GM18519 (cell line): ENCODE results near the gene IGFN1.

ENCODE experiments used
- ATAC-seq: cut with Tn5 transposase; IDR thresholded peaks from one replicate; pipeline ENCODE4 v1.9.1; 2021; ENCODE audit warnings: mild to moderate bottlenecking, moderate library complexity; ENCODE audit not compliant: unreplicated experiment, low FRiP score

IGFN1 gene

DNA sequence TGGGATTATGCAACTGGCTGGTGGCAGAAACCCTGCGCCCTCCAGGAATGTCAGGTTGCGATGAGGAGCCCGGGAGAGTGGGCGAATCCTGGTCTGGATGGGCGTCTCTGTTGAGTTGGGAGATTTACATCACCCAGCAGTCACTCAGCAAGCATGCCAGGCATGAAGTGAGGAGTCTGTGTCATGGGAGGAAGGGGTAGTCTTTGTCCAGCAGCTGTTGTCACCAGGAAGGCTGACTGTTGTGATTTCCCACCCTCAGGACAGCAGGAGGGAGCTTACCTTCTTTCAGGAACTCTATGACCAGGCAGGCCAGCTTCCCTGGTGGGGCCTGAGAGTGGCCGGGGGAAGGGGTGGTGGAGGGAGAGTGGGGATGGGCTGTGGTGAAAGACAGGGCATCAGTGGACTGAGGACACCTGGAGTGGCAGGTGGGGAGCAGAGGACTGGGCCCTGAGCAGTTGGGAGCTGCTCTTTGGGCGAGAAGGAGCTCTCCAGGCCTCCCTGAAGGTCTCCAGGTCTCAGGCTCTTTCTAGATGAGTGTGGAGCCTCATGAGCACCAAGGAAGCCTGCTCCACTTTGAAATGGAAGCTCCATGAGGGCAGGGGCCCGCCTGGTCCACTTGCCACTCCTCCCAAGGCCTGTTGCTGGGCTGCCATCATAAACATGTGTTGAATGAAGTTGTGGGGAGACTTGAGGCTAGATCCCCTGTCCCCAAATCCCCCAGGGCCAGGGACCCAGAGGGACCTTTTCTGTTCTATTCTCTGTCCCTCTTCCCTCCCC, 71.3 kb downstream of the IGFN1 start:
- no peak for ATAC-seq

DNA sequence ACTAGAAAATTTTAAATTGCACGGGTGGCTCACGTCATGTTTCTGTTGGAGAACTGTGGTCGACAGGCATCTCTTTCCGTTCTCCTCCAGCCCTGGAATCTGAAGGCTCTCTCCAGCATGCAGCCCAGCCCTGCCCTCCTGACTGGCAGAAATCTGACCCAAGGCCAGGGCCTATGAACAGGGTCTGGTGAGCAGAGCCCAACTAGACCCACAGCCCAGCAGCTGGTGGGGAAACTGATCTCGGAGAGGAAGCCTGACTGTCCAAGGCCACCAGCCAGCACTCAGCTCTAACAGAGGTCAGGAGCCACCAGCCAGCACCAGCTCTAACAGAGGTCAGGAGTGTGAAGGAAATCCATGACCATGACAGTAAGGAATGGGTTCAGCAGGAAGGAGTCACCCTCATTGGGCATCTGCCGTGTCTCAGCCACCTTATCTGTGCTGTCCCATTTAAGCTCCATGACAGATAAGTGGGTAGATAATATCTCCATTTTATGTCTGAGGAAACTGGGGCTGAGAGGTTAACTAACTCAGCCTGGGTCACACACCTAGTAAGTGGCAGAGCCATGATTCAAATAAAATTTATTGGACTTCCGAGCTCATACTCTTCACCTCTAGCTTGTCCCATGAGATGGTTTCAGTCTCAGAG, 72.5 kb downstream of the IGFN1 start:
- ATAC-seq: no peak

DNA sequence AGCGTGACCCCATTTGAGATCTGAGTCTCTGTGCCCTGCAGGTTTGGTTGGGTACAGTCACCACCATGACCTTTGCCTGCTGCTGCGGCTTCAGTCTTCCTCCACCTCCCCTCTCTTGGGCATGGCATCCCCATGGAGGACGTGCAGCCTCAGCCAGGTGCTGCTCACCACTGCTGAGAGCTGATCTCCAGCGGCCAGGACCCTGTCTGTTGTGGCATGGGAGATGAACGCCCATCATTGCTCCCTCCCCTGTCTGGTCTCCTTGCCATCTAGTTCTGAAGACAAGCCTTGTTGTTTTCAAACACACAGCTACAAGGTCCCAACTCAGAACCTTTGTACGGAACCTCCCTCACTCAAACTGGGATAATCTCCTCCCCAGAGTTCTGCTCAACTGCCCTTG, 73.4 kb downstream of the IGFN1 start:
- ATAC-seq: no peak

DNA sequence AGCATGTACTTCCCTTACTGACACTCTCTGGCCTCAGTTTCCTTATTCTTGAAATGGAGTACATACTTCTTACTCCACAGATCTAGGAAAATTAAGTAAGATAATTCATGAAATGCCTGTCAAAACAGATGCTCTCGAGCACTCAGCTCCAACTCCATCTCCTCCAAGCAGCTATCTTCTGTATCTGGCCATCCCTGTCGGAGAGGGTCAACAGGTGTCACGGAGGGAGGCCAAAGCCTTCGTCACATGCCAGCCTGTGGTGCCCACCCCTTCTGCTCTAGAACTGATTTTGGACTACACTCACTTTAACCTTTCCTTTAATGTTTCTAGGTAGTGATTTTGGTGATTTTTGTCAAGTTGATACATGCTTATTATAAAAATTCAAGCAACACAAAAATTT, 73.9 kb downstream of the IGFN1 start:
- no peak for ATAC-seq

DNA sequence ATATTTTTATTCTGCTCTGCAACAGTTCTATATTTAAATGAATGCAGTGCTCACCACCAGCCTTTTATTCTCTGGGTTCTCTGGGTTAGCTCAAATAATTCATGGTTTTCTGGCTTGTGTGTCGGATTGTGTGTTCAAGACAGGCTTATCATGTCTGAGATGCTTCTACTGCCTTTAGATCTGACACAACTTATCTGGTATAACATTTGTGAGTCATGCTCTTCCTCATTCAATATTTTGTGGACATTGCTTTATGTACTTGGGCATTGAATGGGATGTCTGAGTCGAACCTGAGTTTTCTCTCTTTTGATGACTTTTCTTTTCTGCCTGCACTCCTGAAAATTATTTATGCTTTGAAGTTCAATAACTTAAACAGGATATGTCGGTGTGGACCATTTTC, 75.1 kb downstream of the IGFN1 start:
- ATAC-seq: no peak

DNA sequence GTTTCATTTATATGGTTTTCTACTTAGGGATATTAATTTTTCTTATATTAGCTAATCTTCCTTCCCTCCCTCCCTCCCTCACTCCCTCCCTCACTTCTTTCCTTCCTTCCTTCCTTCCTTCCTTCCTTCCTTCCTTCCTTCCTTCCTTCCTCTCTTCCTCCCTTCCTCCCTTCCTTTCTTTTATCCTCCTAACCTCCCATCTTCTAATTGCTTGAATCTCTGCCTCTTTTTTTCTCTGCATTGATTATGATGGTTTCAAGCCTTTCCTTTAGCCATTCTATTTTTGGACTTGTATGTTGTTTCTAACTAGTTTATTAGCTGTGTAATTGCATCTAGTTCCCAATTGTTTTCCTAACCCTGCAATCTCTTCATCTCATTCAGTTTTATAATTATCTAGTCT, 75.7 kb downstream of the IGFN1 start:
- ATAC-seq: no peak

GRCh38 chr1:201266774-201267173, 76.2 kb downstream of the IGFN1 start:
- ATAC-seq: no peak

GRCh38 chr1:201267481-201268229, 77.0 kb downstream of the IGFN1 start:
- no peak for ATAC-seq

- ATAC-seq: no peak
Observed at GRCh38 chr1:201268604-201269151, 78.1 kb downstream of the IGFN1 start.

DNA sequence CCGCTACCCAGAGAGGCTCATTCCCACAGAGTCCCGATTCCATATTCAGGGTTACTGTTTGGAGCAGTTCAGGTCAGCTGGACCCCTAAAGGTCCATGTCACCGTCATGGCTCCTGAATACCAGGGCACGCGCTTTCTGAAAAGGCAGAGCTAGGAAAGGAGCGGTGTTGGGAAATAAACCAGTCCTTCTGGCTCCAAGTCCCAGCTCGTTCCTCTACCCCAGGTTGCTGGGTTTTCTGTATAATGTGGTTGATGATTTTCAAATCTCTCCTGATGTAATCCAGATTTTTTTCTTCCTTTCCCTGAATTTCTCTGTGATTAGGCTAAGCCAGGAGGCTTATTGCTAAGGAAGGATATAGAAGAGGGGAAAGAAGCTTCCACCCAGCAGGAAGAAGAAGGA, 78.7 kb downstream of the IGFN1 start:
- ATAC-seq: no peak

- ATAC-seq: no peak
Observed at GRCh38 chr1:201269900-201270410, 79.3 kb downstream of the IGFN1 start.

- ATAC-seq: no peak
Observed at GRCh38 chr1:201270616-201271390, 80.2 kb downstream of the IGFN1 start.

DNA sequence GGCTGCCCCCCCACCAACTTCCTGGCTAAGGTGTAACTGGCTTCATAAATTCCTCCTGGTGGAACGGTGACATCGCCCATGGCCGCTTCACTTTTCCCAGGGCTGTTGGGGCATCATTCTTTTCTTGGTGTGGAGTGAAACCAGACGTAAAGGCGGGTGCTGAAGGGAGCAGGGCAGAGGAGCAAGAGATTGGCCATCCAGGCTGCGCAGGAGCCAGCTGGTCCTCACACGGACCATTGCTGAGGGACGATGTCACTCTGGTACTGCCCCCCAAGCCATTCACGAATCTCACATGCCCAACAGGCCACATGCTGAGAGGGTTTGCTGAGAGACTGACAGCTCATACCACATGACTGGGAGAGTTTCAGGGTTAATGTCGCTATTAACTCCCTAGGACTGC, 82.2 kb downstream of the IGFN1 start:
- no peak for ATAC-seq

GRCh38 chr1:201274616-201275252, 84.1 kb downstream of the IGFN1 start:
- no peak for ATAC-seq

DNA sequence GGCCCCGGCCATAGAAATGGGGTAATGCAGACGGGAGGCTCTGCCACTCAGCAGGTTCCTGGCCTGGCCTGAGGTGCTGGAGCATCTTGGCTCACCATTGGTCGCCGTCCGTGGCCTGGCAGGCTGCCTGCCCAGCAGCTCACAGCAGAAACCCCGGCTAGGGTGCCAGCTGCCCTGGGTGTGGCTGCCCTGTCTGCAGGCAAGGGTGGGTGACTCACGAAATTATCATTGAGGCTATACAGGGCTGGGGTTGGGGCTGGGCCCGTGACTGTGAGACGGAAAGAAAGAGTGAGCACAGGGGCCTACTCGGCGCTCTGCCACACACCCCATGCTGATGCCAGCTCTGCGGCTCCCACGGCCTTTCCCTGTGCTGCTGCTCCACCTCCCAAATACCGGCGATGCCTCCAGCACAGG, 84.6 kb downstream of the IGFN1 start:
- ATAC-seq: no peak

- ATAC-seq: no peak
Observed at GRCh38 chr1:201276891-201277290, 86.3 kb downstream of the IGFN1 start.

GRCh38 chr1:201277441-201277840, 86.8 kb downstream of the IGFN1 start:
- ATAC-seq: no peak
